Keratinocyte (primary cell): ENCODE results near the gene EDEM1. TPM values are rescaled to one million over a fixed set of nuclear protein-coding genes. Genes with fewer than 3 reads are reported as not detected.
A peak's percentile ranks its signal among the peaks of the same experiment; 100 is the strongest.

Experiments used
- DNase-seq: peaks from one replicate; pipeline ENCODE4 v3.0.0-alpha.2; 2011; ENCODE audit warnings: low read depth, missing footprints, low spot score
- FAIRE-seq: peaks from 2 replicates; lab custom pipeline; 2011; peaks lifted over from hg19 to GRCh38; lab: Jason Lieb, UNC
- H2AFZ ChIP-seq: 2 replicates; pipeline ENCODE4 v1.6.0; 2012; ENCODE audit warnings: low read length, control low read depth, inconsistent platforms; ENCODE audit not compliant: control insufficient read depth
- H3K27ac ChIP-seq: 2 replicates; pipeline ENCODE4 v1.5.1; 2011; ENCODE audit warnings: low read length; ENCODE audit not compliant: control insufficient read depth, insufficient read depth
- H3K27me3 ChIP-seq: 3 replicates; pipeline ENCODE4 v1.6.0; 2011; ENCODE audit warnings: low read length; ENCODE audit not compliant: control insufficient read depth, insufficient read depth; ENCODE audit errors: extremely low read depth
- H3K36me3 ChIP-seq, 2 experiments: 2 replicates in 1 of 2; 3 replicates in 1 of 2; pipeline ENCODE4 v1.5.1; 2011; ENCODE audit warnings: low read length in 2 of 2, mild to moderate bottlenecking in 1 of 2; ENCODE audit not compliant: control insufficient read depth in 2 of 2, insufficient read depth in 2 of 2; ENCODE audit errors: extremely low read depth in 1 of 2
- H3K4me1 ChIP-seq: 3 replicates; pipeline ENCODE4 v1.5.1; 2011; ENCODE audit warnings: low read length; ENCODE audit not compliant: control insufficient read depth, insufficient read depth; ENCODE audit errors: extremely low read depth
- H3K4me2 ChIP-seq: 3 replicates; pipeline ENCODE4 v1.6.0; 2011; ENCODE audit warnings: low read depth, low read length; ENCODE audit not compliant: control insufficient read depth, insufficient read depth; ENCODE audit errors: extremely low read depth
- H3K4me3 ChIP-seq, 3 experiments: fragments of 200-600 bp in 1 of 3; sonication (generic) in 1 of 3; 2 replicates in 2 of 3; 3 replicates in 1 of 3; pipeline ENCODE4 v1.5.1; 2011 to 2016; ENCODE audit warnings: low read length in 3 of 3, mild to moderate bottlenecking in 3 of 3, control low read depth in 2 of 3, inconsistent platforms in 1 of 3, low read depth in 1 of 3, mixed read lengths in 1 of 3, mixed run types in 1 of 3, moderate library complexity in 1 of 3; ENCODE audit not compliant: control insufficient read depth in 2 of 3, insufficient read depth in 2 of 3; ENCODE audit errors: extremely low read depth in 1 of 3
- H3K79me2 ChIP-seq: 2 replicates; pipeline ENCODE4 v1.6.0; 2012; ENCODE audit warnings: low read length; ENCODE audit not compliant: control insufficient read depth, insufficient read depth
- H3K9ac ChIP-seq: 3 replicates; pipeline ENCODE4 v1.6.0; 2011; ENCODE audit warnings: low read length; ENCODE audit not compliant: control insufficient read depth, insufficient read depth; ENCODE audit errors: extremely low read depth
- H3K9me1 ChIP-seq: 3 replicates; pipeline ENCODE4 v1.6.0; 2011; ENCODE audit warnings: low read length; ENCODE audit not compliant: control insufficient read depth, insufficient read depth; ENCODE audit errors: extremely low read depth
- H3K9me3 ChIP-seq: 2 replicates; pipeline ENCODE4 v1.5.1; 2012; ENCODE audit warnings: low read depth, low read length; ENCODE audit not compliant: control insufficient read depth
- H4K20me1 ChIP-seq: 3 replicates; pipeline ENCODE4 v1.6.0; 2011; ENCODE audit warnings: low read length; ENCODE audit not compliant: control insufficient read depth, insufficient read depth; ENCODE audit errors: extremely low read depth
- CTCF ChIP-seq, 3 experiments: IDR thresholded peaks in 1 of 3; conservative IDR thresholded peaks in 1 of 3; optimal IDR thresholded peaks in 1 of 3; 2 replicates in 2 of 3; 3 replicates in 1 of 3; pipeline versions ENCODE3 to v1.5.1; 2011; ENCODE audit warnings: low read length in 3 of 3, mild to moderate bottlenecking in 3 of 3, moderate library complexity in 2 of 3, control low read depth in 1 of 3, inconsistent platforms in 1 of 3; ENCODE audit not compliant: insufficient read depth in 2 of 3; ENCODE audit errors: extremely low read depth in 1 of 3
- EZH2 ChIP-seq: IDR thresholded peaks from one replicate; pipeline ENCODE4 v1.6.1; 2012; ENCODE audit warnings: inconsistent platforms, mild to moderate bottlenecking, low read length, moderate library complexity
- dilution Hi-C: fragments of 300-500 bp; cut with MboI; formaldehyde crosslinking; loops from one replicate; pipeline ENCODE4 v1.7.0; 2020; ENCODE audit warnings: low sequenced_read_pairs; ENCODE audit not compliant: extremely low pct_ligation_motif_present
- polyA plus RNA-seq, 5 experiments: library from polyadenylated mRNA; depleted of rRNA in 3 of 5; stranded (reverse) in 3 of 5; stranded (forward) in 1 of 5; unstranded in 1 of 5; fragments of >200 nt; gene quantifications; 1 replicate in 1 of 5; 2 replicates in 3 of 5; 3 replicates in 1 of 5; pipeline versions ENCODE4 v1.2.1 to v1.2.3, GENCODE V29; 2011 to 2012; ENCODE audit warnings: missing spikeins in 2 of 5, low read depth in 1 of 5, low replicate concordance in 1 of 5

Gene EDEM1
- polyA plus RNA-seq, 1 donor (not counting 4 experiments of a cell fraction or from before 2014, with no cell fraction given) = 65.2 TPM

GRCh38 chr3:5231487-5231886, 44.0 kb downstream of the EDEM1 start:
- Histone ChIP-seq H3K4me1 (no peaks in the 10 kb centered on the region), H3K27ac (no peak overlapping the region), H3K27me3 (peaks cover 13% of the 10 kb centered on the region), H3K9me3 (no peaks in the 10 kb centered on the region), H3K36me3 (no peaks in the 10 kb centered on the region), H3K4me2 (no peak overlapping the region), H4K20me1 (no peaks in the 10 kb centered on the region), H3K79me2 (no peaks in the 10 kb centered on the region), H3K9me1 (no peaks in the 10 kb centered on the region), H2AFZ (no peak overlapping the region), H3K9ac (no peak overlapping the region), H3K4me3 (no peak overlapping the region)
- TF ChIP-seq CTCF (optimal IDR thresholded peaks at IDR 0.05 in 1 of 3, IDR thresholded peaks at IDR 0.05 in 1 of 3, conservative IDR thresholded peaks at IDR 0.05 in 1 of 3; ENCODE audit: extremely low read depth in 1 of 3, insufficient read depth in 2 of 3, low read length in 3 of 3) (no peak), EZH2 (no peak)
- dilution Hi-C loops = no loop called here
- FAIRE-seq = no peak
- DNase-seq = no peak

GRCh38 chr3:5232570-5232969, 45.1 kb downstream of the EDEM1 start:
- Histone ChIP-seq H3K79me2 (no peaks in the 10 kb centered on the region), H3K4me1 (no peaks in the 10 kb centered on the region), H3K27me3 (peaks cover 13% of the 10 kb centered on the region), H2AFZ (no peak overlapping the region), H3K9me1 (no peaks in the 10 kb centered on the region), H3K36me3 (no peaks in the 10 kb centered on the region), H3K9me3 (no peaks in the 10 kb centered on the region), H3K9ac (no peak overlapping the region), H3K4me2 (no peak overlapping the region), H3K4me3 (no peak overlapping the region), H4K20me1 (no peaks in the 10 kb centered on the region), H3K27ac (no peak overlapping the region)
- FAIRE-seq = no peak
- TF ChIP-seq CTCF (optimal IDR thresholded peaks at IDR 0.05 in 1 of 3, IDR thresholded peaks at IDR 0.05 in 1 of 3, conservative IDR thresholded peaks at IDR 0.05 in 1 of 3; ENCODE audit: extremely low read depth in 1 of 3, insufficient read depth in 2 of 3, low read length in 3 of 3) (peak in 1 of 3 experiments; percentile 16), EZH2 (no peak)
- DNase-seq = no peak
- dilution Hi-C loops = no loop called here
